NCI-H510A treated with DMSO at 0.1 percent for 48 hours (cell line): ENCODE results near the gene SP2.
"Not testable (repeated sequence)": the region's sequence is repeated elsewhere in the genome, so short reads cannot be mapped to it uniquely, and the experiment has no call there.

ENCODE experiments used
- DNase-seq: peaks from one replicate; lab custom pipeline; 2025; lab: John Stamatoyannopoulos, UW

SP2 gene

DNA sequence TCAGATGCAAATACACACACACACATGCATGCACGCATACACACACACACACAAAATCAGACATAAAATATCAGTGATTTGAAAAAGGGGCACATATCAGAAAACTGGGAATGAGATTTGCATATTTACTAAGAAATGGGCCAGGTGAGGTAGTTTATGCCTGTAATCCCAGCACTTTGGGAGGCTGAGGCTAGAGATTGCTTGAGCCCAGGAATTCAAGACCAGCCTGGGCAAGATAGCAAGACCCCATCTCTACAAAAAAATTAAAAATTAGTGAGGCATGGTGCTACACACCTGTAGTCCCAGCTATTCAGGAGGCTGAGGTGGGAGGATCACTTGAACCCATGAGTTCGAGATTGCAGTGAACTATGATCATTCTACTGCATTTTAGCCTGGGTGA is 23.0 kb downstream of the SP2 start:
- DNase-seq = no peak

GRCh38 chr17:47919889-47920288 is 23.9 kb downstream of the SP2 start:
- not testable (repeated sequence) for DNase-seq

DNA sequence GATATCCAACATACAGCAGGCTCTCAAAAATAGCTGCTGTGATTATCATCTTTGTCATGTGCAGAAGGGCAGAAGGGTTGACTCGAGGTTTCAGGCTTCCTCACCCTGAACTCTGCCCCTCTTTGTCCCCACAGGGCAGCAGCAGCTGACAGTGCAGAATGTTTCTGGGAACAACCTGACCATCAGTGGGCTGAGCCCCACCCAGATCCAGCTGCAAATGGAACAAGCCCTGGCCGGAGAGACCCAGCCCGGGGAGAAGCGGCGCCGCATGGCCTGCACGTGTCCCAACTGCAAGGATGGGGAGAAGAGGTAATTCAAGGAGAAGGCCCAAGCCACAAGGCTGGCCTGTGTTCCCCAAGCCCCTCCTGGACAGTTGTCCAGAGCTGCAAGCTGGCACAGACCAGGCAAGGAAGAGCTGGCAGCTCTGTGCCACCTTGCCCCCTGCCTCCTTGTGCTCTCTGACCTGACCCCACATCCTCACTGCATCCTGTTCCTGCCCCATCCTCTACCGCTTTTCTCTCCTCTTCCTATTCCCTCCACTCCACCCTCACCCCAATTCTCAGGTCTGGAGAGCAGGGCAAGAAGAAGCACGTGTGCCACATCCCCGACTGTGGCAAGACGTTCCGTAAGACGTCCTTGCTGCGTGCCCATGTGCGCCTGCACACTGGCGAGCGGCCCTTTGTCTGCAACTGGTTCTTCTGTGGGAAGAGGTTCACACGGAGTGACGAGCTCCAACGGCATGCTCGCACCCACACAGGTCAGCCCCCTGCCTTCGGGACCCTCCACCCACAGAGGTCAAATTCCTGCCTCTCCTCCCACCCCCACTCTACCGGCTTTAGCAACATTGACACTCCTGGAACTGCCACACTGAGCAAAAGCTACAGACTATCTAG is 29.0 kb downstream of the SP2 start:
- no peak for DNase-seq

DNA sequence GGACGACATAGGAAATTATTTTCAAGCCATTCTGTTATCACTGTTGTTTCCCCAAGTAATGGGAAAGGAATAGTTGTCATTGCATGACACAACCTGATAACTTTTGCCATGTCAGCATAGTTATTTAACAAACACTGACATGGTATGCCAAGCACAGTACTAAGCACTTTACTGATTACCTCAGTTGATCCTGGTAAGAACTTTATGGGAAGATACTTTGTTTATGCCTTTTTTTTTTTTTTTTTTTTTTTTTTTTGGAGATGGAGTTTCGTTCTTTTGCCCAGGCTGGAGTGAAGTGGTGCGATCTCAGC is 29.6 kb downstream of the SP2 start:
- DNase-seq = no peak

- DNase-seq = no peak
These were observed 31.9 kb downstream of the SP2 start for GRCh38 chr17:47927821-47928400.

GRCh38 chr17:47928415-47928814 is 32.4 kb downstream of the SP2 start:
- no peak for DNase-seq

- no peak for DNase-seq
These were observed 33.4 kb downstream of the SP2 start for GRCh38 chr17:47929218-47930000.

DNA sequence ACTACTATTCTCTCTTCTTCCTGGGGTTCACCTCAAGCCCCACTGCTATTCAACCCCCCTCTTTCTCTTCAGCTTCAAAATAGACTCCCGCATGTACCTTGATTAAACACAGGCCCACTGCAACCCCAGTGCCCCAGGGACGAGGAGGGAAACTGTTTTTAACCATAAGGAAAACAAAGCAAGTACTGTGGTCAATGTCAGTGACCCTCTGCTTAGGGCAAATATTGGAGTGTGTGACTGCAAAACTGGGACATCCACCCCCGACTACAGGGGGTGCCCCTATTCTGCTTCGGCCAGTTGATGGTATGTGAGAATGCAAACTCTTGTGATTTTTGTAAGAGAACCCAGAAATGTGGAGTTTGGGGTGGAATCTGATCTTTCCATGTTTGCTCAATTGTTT is 35.8 kb downstream of the SP2 start:
- DNase-seq = no peak

- DNase-seq = no peak
These were observed 38.8 kb downstream of the SP2 start for GRCh38 chr17:47934856-47935255.

GRCh38 chr17:47935468-47935867 is 39.4 kb downstream of the SP2 start:
- DNase-seq = not testable (repeated sequence)

GRCh38 chr17:47935961-47936360 is 39.9 kb downstream of the SP2 start:
- DNase-seq = no peak

- no peak for DNase-seq
These were observed 41.9 kb downstream of the SP2 start for GRCh38 chr17:47937941-47938340.

GRCh38 chr17:47941246-47942095 is 45.4 kb downstream of the SP2 start, which contains the start of gene PNPO:
Gene PNPO (plus strand): TSS chr17:47941571. CDS start chr17:47941676, 105 bp downstream.
- DNase-seq = peak; percentile 100

GRCh38 chr17:47942096-47942510 is 46.1 kb downstream of the SP2 start:
- DNase-seq = no peak

DNA sequence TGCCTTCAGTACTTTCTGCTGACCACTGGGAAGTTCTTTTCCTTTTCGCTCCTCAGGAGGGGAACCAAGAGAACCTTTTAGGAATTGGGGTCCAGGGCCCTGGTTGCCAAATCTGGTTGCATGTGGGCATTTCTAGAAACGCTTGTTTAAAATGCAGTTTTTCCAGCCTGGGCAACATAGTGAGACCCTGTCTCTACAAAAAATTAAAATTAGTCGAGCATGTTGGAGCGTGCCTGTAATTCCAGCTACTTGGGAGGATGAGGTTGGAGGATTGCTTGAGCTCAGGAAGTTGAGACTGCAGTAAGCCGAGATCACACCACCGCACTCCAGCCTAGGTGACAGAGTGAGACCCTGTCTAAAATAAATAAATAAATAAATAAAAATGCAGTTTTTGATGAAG is 46.5 kb downstream of the SP2 start:
- DNase-seq = no peak

DNA sequence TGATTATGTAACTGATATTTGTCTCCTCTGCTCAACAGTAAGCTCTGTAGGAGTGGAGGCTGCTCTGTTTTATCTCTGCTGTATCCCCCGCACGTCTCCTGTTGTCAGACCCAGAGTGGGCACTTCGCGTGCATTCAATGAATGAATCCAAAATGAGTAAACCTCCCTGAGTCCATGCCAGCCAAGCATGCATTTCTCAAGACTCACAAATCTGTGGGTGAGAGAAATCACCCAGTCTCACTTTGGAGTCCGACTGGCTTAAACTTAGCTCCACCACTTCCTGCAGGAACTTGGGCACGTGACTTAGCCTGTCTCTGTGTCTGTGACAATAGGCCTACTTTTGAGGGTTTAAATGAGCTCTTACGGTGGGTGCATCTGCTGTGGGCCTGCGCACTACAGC is 49.0 kb downstream of the SP2 start:
- no peak for DNase-seq

DNA sequence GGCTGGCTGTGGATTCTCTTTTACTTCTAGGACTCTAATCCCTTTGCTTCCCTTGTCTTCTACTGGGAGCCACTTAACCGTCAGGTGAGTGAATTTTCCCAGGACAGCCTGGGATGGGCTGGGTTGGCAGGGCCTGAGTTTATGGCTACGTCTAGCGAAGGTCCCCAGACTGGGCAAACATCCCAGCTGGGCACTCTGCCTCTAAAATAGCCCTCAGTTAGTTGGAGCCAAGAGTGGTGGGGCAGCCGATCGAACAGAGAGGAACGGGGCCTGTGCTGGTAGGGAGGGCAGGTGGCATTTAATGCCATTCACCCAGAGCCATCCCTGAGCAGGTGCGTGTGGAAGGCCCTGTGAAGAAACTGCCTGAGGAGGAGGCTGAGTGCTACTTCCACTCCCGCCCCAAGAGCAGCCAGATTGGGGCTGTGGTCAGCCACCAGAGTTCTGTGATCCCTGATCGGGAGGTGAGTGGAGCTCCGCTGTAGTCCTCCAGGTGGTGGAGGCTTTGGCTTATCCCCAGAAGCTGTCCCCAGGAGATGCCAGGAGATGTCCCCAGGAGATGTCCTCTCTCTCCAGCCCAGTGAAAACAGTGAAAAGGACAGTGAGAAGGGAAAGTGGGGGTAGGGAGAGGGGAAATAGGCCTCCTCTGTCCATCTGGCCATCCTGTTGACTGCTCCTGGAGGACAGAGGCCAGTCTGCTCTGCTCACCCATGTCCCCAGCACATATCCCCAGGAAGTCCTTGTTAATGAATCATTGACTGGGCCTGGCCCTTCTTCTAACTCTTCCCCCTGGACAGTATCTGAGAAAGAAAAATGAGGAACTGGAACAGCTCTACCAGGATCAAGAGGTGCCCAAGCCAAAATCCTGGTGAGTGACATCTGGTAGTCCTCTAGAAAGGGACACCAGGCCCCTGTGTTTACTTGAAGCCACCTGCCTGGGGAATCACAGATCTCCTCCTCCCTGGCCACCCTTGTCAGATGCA is 49.8 kb downstream of the SP2 start:
- no peak for DNase-seq

- DNase-seq = no peak
These were observed 50.5 kb downstream of the SP2 start for GRCh38 chr17:47946516-47946915.

GRCh38 chr17:47946929-47947397 is 50.9 kb downstream of the SP2 start:
- peak; percentile 97 for DNase-seq

- DNase-seq = no peak
These were observed 52.7 kb downstream of the SP2 start for GRCh38 chr17:47948706-47949196.
